Right cardiac atrium (tissue), 5 donors: ENCODE measurements around the gene NMT1. TPM values are rescaled to one million over a fixed set of nuclear protein-coding genes. Genes with fewer than 3 reads are reported as not detected.

ENCODE experiments used
- ATAC-seq, 2 donors: fragments of 200-7000 bp; cut with Tn5 transposase; one replicate each; pipeline versions ENCODE4 v1.8.0 to v1.9.1; 2020; ENCODE audit warnings: moderate library complexity in 2 of 2, mild to moderate bottlenecking in 1 of 2
- DNase-seq, 3 donors: peaks; one replicate each; pipeline ENCODE4 v3.0.0-alpha.2; 2020
- H3K27ac ChIP-seq: one replicate; pipeline ENCODE4 v1.5.1; 2013; ENCODE audit warnings: mild to moderate bottlenecking, low read length, control low read depth, moderate library complexity
- H3K27me3 ChIP-seq: one replicate; pipeline ENCODE4 v1.6.1; 2013; ENCODE audit not compliant: control insufficient read depth, insufficient read depth
- H3K4me1 ChIP-seq: one replicate; pipeline ENCODE4 v1.6.1; 2013; ENCODE audit warnings: low read length; ENCODE audit not compliant: control insufficient read depth, insufficient read depth
- H3K4me3 ChIP-seq: one replicate; pipeline ENCODE4 v1.5.1; 2013; ENCODE audit warnings: low read length, control low read depth
- H3K9me3 ChIP-seq: one replicate; pipeline ENCODE4 v1.6.1; 2013; ENCODE audit warnings: low read length; ENCODE audit not compliant: control insufficient read depth
- WGBS: extraction: QIAGEN DNeasy Blood & Tissue Kit; methylation state at CpG from one replicate; pipeline ENCODE4 v1.1.7; 2013; 5-methylcytosine and 5-hydroxymethylcytosine counted together
- intact Hi-C, 4 donors: fragments of 100-400 bp; cut with DNase I; formaldehyde crosslinking; loops; one replicate each; pipeline versions ENCODE4 v1.11.0 to v1.14.0; 2022 to 2023
- polyA plus RNA-seq: library from polyadenylated mRNA; stranded (reverse); fragments of 200-250 nt; gene quantifications from one replicate; pipeline ENCODE4 v1.2.3, GENCODE V29; 2013
- total RNA-seq, 4 donors: library from RNA; stranded (reverse); fragmentation: NEBNext Ultra II Directional; extraction: Animal tissue kit (Norgen Biotek cat#: 25700); gene quantifications; one replicate each; pipeline ENCODE4 v1.2.1, GENCODE V29; 2021
- donor health status: healthy with polysubstance abuse.
- donor health status: DM: no; HTN: yes; CAD: no.
- donor health status: DM: no; HTN: no; CAD: no.
- donor health status: DM: no; HTN: yes; CAD: no; lungs with severe emphysema.
- donor health status: DM: yes; HTN: yes; CAD: no.

NMT1 gene
- total and polyA plus RNA-seq, 5 donors = 33.4 to 105 (median 66.5) TPM

- peak in 1 of 3 donors; percentile 39 for DNase-seq
- Histone ChIP-seq H3K4me1 (peaks cover 6% of the 10 kb centered on the region), H3K9me3 (no peaks in the 10 kb centered on the region), H3K27ac (no peak overlapping the region), H3K4me3 (peak overlapping the region; percentile 94), H3K27me3 (no peaks in the 10 kb centered on the region)
- no peak for ATAC-seq
- intact Hi-C loops = loop anchor here in 3 of 4 donors (5.0 kb wide), 1 partner anchor 34 kb away; no protein-coding TSS in a partner anchor
- 84% methylated on average over 17 of the region's 17 CpGs for WGBS
These were observed 69.8 kb downstream of the NMT1 start for GRCh38 chr17:45130681-45131615.

- peak overlapping the region; percentile 94 for H3K4me3 ChIP-seq
- DNase-seq (peak; percentile 65 to 86 (median 83)), ATAC-seq (no peak)
- 10% methylated on average over 46 of the region's 46 CpGs for WGBS
- peaks cover 6% of the 10 kb centered on the region for H3K4me1 ChIP-seq
- H3K27me3 ChIP-seq = no peaks in the 10 kb centered on the region
- intact Hi-C loops = loop anchor here in 3 of 4 donors (5.0 kb wide), 1 partner anchor 34 kb away; no protein-coding TSS in a partner anchor
- peak overlapping the region; percentile 48 for H3K27ac ChIP-seq
- H3K9me3 ChIP-seq = no peaks in the 10 kb centered on the region
These were observed 70.7 kb downstream of the NMT1 start for GRCh38 chr17:45131616-45132319.

DNA sequence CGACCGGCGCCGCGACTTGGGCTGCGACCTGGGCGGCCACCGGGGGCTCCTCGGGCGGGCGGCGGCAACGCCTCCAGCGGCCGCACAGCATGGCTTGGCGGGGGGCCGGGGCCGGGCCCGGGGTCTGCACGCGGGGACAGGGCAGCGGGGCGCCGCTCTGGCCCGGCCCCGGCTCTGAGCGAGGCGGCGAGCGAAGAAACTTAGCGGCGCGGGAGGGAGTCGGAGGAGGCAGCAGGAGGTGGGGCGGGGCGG is 71.1 kb downstream of the NMT1 start, which contains the start of gene PLCD3:
Gene PLCD3 (minus strand): TSS at position 196 of the 252 bp plus-strand sequence. CDS start 105 bp downstream, at position 91.
- no peak for DNase-seq
- Histone ChIP-seq H3K9me3 (no peaks in the 10 kb centered on the region), H3K4me3 (peak within 1 kb of the TSS; percentile 94), H3K4me1 (peaks cover 6% of the 10 kb centered on the region), H3K27me3 (no peaks in the 10 kb centered on the region), H3K27ac (peak within 1 kb of the TSS; percentile 53)
- under 1% methylated on average over 36 of the region's 36 CpGs for WGBS
- intact Hi-C loops = loop anchor here in 3 of 4 donors (5.0 kb wide), 1 partner anchor 35 kb away; no protein-coding TSS in a partner anchor
- no peak for ATAC-seq

DNA sequence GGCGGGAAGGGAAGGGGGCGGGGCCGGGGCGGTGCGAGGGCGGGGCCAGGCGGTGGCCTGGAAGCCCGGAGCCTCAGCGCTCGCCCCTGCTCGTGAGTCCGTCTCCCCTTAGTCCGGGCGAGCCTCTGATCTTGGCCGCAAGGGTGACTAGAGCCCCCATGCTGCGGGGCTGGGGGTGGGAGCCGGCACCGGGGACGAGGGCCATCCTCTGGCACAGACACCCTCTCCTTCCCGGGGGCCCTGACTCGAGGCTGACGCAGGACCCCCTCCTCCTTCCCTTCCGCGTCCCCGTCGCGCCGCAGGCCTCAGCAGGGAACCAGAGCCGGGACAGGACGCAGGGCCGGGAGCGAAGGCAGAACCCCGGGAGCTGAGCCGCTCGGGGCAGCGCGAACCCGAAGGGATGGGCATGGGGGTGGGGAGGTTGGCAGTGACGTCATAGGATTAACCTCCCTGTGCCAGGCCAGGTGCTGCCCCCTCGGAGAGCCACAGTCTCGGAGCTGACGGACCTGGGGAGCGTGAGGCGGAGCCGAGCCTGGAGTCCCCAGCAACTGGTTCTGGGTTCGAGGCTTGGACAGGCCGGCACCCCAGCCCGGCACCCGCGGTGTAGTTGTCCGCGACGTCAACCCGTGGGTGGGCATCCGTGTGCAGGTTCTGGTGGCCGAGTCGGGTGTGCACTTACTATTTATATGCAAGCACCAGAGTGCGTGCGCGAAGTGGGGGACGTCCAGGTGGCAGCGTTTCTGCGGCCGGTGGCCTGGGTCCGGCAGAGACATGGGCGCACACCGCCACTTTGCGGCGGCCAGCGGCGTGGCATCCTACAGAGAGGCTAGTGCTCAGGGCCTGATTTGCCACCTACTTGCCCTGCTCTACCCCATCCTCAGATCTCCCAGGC is 71.7 kb downstream of the NMT1 start:
- no peaks in the 10 kb centered on the region for H3K9me3 ChIP-seq
- no peaks in the 10 kb centered on the region for H3K27me3 ChIP-seq
- peak overlapping the region; percentile 53 for H3K27ac ChIP-seq
- H3K4me1 ChIP-seq = peaks cover 6% of the 10 kb centered on the region
- DNase-seq = peak; percentile 84 to 95 (median 94)
- WGBS = under 1% methylated on average over 71 of the region's 71 CpGs
- H3K4me3 ChIP-seq = peak overlapping the region; percentile 94
- intact Hi-C loops = loop anchor here in 3 of 4 donors (5.0 kb wide), 1 partner anchor 36 kb away; no protein-coding TSS in a partner anchor
- peak; percentile 77 for ATAC-seq

DNA sequence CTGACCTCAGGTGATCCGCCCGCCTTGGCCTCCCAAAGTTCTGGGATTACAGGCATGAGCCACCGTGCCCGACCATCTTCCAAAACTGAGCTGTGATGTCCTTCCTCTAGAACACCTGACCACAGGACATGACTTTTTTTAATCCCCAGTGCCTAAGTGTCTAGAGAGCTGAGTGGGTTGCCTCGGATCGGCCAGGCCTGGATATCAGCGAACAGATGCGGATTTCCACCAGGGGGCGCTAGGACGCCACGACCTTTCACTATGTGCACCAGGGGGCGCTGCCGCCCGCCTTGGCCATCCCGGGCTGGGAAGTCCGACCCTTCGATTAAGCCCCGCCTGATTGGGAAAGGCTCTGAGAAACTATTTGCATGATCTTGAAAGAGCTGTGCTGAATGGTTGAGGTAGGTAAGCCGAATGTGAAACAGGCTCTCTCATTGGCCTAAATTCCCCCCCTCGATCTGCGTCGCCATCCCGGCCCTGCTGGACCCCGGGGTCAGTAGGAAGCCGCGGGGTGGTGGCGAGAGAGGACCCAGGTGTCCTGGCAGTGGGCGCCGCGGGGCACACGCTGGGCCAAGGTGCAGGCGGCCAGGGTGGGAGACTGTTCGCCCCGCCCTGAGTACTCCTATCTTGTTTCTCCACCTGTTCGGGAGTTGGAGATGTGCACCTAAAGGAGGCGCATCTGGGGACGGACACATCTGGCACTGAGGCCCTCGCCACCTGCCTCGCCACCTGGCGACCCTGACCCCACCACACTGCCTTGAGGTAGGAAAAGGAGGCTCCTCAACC is 74.3 kb downstream of the NMT1 start, which contains the start of gene ACBD4:
Gene ACBD4 (plus strand): TSS at position 496 of the 786 bp plus-strand sequence. CDS start 458 bp downstream, outside the sequence.
- Histone ChIP-seq H3K4me1 (no peaks in the 10 kb centered on the region), H3K9me3 (no peaks in the 10 kb centered on the region), H3K4me3 (peak within 1 kb of the TSS; percentile 49), H3K27me3 (no peaks in the 10 kb centered on the region), H3K27ac (peak within 1 kb of the TSS; percentile 54)
- ATAC-seq = peak; percentile 83 to 84
- DNase-seq = peak; percentile 95 to 98 (median 97)
- 7% methylated on average over 40 of the region's 40 CpGs for WGBS
- intact Hi-C loops = loop anchor here in 1 of 4 donors (1.0 to 2.0 kb wide), 2 partner anchors 13 to 62 kb away; partner anchors contain the start of gene HEXIM1

GRCh38 chr17:45135978-45136791 is 75.1 kb downstream of the NMT1 start:
- peak overlapping the region; percentile 49 for H3K4me3 ChIP-seq
- WGBS = 57% methylated on average over 21 of the region's 21 CpGs
- ATAC-seq (no peak), DNase-seq (peak in 2 of 3 donors; percentile 61 to 62)
- no peaks in the 10 kb centered on the region for H3K9me3 ChIP-seq
- H3K27ac ChIP-seq = peak overlapping the region; percentile 54
- intact Hi-C loops = loop anchor here in 3 of 4 donors (1.0 to 2.0 kb wide), 4 partner anchors 13 to 63 kb away; partner anchors contain the start of gene HEXIM1 (in 1 of the 3)
- H3K27me3 ChIP-seq = no peaks in the 10 kb centered on the region
- no peaks in the 10 kb centered on the region for H3K4me1 ChIP-seq

DNA sequence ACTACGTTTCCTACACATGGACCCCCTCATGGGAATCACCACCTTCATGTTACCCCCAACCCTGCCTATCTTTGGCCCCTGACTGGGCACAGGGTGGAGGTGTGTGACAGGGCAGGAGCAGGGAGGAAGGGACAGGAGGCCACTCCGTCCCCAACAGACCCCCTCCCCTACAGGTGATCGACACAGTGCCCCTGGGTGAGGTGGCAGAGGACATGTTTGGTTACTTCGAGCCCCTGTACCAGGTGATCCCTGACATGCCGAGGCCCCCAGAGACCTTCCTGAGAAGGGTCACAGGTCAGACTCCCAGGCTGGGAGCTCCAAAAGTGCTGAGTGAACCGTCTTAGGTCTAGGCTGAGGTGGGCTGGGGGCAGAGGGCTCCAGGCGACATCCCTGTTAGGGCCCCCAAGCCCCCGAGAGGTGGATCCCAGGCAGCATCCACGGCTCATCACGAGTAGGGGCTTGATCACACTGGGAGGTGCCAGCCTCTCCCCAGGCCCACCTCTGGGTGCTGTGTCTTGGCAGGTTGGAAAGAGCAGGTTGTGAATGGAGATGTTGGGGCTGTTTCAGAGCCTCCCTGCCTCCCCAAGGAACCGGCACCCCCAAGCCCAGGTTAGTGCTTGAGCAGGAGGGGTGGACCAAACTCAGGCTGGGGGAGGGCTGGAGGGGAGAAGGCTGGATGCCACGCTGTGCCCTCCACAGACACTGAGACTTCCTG is 75.9 kb downstream of the NMT1 start:
- Histone ChIP-seq H3K4me3 (no peak overlapping the region), H3K27ac (no peak overlapping the region), H3K4me1 (no peaks in the 10 kb centered on the region), H3K27me3 (no peaks in the 10 kb centered on the region), H3K9me3 (no peaks in the 10 kb centered on the region)
- 86% methylated on average over 12 of the region's 12 CpGs for WGBS
- DNase-seq (peak in 1 of 3 donors; percentile 55), ATAC-seq (no peak)
- intact Hi-C loops = loop anchor here in 2 of 4 donors (2.0 kb wide), 2 partner anchors 60 to 62 kb away; no protein-coding TSS in a partner anchor

DNA sequence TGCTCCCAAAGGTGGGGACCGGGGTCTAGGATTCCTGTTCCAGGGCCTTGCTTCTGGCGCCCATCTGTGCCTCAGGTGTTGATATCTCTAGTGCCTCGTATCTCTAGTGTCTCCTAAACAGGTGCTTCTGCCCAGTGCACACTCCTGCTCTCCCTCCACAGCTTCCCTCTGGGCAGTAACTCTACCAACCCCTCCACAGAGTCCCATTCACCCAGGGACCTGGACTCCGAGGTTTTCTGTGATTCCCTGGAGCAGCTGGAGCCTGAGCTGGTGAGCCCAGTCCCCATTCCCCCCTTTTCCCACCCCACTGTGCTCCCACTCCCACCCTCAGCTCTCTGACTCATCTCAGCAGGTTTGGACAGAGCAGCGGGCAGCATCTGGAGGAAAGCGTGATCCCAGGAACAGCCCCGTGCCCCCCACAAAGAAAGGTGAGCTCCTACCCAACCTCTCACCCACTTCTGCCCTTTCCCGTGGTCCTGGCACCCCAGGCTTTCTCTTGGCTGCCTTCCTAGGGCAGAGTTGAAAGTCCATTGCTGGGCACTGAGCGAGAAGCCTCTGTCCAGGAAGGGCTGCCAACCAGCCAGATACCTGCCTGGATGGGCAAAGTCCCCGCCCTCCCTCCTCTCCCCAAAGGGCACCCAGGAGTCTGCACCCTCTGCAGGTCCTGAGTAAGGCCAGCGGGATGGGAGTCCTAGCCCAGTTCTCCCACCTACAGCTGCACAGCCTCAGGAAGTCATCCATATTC is 76.6 kb downstream of the NMT1 start:
- ATAC-seq (no peak), DNase-seq (peak in 1 of 3 donors; percentile 55)
- Histone ChIP-seq H3K4me3 (no peak overlapping the region), H3K27ac (no peak overlapping the region), H3K4me1 (no peaks in the 10 kb centered on the region), H3K9me3 (no peaks in the 10 kb centered on the region), H3K27me3 (no peaks in the 10 kb centered on the region)
- intact Hi-C loops = loop anchor here in 2 of 4 donors (2.0 kb wide), 2 partner anchors 59 to 61 kb away; no protein-coding TSS in a partner anchor
- 86% methylated on average over 11 of the region's 11 CpGs for WGBS
